DOHH2 (cell line): ENCODE data around the gene TMEM30B.

Experiments used
- CTCF ChIP-seq: fragments of 200-600 bp; sonication (generic); IDR thresholded peaks from one replicate; pipeline ENCODE4 v1.5.1; 2014; ENCODE audit warnings: antibody characterized with exemption, mild to moderate bottlenecking, low read depth, low read length; ENCODE audit not compliant: poor library complexity, severe bottlenecking
- EZH2phosphoT487 ChIP-seq: fragments of 200-600 bp; sonication (generic); IDR thresholded peaks from 2 replicates; pipeline ENCODE4 v1.6.1; 2017; ENCODE audit warnings: borderline replicate concordance, mild to moderate bottlenecking, antibody characterized with exemption, low read length, moderate library complexity, mixed read lengths

- no peak for TF ChIP-seq CTCF
- TF ChIP-seq EZH2phosphoT487, result no peak
Measured at GRCh38 chr14:61320806-61321384, 39.8 kb upstream of the TMEM30B start.
